Thoracic aorta (tissue), 2 donors: ENCODE data around the gene ANOS1. TPM values are rescaled to one million over a fixed set of nuclear protein-coding genes. Genes with fewer than 3 reads are reported as not detected.

Experiments used
- ATAC-seq: fragments of 150-250 bp; one replicate; pipeline ENCODE4 v1.8.0; 2017; ENCODE audit warnings: low read depth; ENCODE audit not compliant: insufficient number of reproducible peaks, low FRiP score
- DNase-seq: peaks from one replicate; pipeline ENCODE4 v3.0.0-alpha.2; 2020; ENCODE audit warnings: low spot score
- H3K27ac ChIP-seq, 2 donors: fragments of 200-600 bp; sonication (generic); 1 replicate in 1 of 2; 2 replicates in 1 of 2; pipeline ENCODE4 v1.5.1; 2016; ENCODE audit warnings: mild to moderate bottlenecking in 2 of 2, moderate library complexity in 2 of 2
- H3K27me3 ChIP-seq: fragments of 200-600 bp; sonication (generic); replicated peaks from 2 replicates; pipeline ENCODE4 v1.6.0; 2016; ENCODE audit warnings: mild to moderate bottlenecking; ENCODE audit not compliant: insufficient read depth
- H3K36me3 ChIP-seq: fragments of 200-600 bp; sonication (generic); one replicate; pipeline ENCODE4 v1.5.1; 2016
- H3K4me1 ChIP-seq, 2 donors: fragments of 200-600 bp; sonication (generic); 1 replicate in 1 of 2; 2 replicates in 1 of 2; pipeline versions ENCODE4 v1.5.1 to v1.6.0; 2016; ENCODE audit warnings: low read depth in 2 of 2, mild to moderate bottlenecking in 1 of 2; ENCODE audit not compliant: control insufficient read depth in 1 of 2
- H3K4me3 ChIP-seq: fragments of 200-600 bp; sonication (generic); 2 replicates; pipeline ENCODE4 v1.5.1; 2016; ENCODE audit warnings: mild to moderate bottlenecking
- H3K9me3 ChIP-seq: fragments of 200-600 bp; sonication (generic); 2 replicates; pipeline ENCODE4 v1.5.1; 2016
- total RNA-seq, 2 donors: library from RNA; depleted of rRNA; stranded (reverse); fragments of >200 nt; gene quantifications; one replicate each; pipeline versions ENCODE4 v1.1.0 to v1.2.3, GENCODE V29; 2016
- TF ChIP-seq, protein P1 (sequence below): fragments of 200-600 bp; sonication (generic); IDR thresholded peaks from one replicate; pipeline ENCODE4 v1.5.1; 2019; ENCODE audit warnings: antibody characterized with exemption

The ANOS1 gene
- total RNA-seq, 2 donors from 2014 or later = 8.9 to 10.4 TPM

DNA sequence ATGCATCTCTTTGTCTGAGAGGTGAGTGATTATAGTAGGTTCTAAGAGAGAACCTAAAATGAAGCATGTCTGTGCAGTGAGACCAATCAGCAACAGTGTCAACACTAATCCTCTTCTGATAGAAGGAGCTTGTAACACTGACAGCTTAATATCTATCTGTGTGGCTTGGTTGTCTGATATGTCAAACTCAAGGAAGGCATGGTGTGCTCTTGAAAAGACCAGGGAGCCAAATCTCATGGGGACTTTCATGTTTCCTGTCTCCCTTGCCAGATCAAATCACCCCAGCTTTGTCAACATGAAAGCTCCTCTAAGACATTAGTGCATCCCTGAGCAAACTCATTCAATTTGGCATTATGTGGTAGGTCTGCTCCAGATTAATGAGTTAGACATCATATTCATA, 95.4 kb downstream of the ANOS1 start:
- no peak for DNase-seq
- Histone ChIP-seq H3K4me1 (no peaks in the 10 kb centered on the region), H3K27ac (no peak overlapping the region), H3K9me3 (no peaks in the 10 kb centered on the region), H3K36me3 (no peaks in the 10 kb centered on the region), H3K27me3 (no peaks in the 10 kb centered on the region), H3K4me3 (no peak overlapping the region)
- TF ChIP-seq, protein P1, sequence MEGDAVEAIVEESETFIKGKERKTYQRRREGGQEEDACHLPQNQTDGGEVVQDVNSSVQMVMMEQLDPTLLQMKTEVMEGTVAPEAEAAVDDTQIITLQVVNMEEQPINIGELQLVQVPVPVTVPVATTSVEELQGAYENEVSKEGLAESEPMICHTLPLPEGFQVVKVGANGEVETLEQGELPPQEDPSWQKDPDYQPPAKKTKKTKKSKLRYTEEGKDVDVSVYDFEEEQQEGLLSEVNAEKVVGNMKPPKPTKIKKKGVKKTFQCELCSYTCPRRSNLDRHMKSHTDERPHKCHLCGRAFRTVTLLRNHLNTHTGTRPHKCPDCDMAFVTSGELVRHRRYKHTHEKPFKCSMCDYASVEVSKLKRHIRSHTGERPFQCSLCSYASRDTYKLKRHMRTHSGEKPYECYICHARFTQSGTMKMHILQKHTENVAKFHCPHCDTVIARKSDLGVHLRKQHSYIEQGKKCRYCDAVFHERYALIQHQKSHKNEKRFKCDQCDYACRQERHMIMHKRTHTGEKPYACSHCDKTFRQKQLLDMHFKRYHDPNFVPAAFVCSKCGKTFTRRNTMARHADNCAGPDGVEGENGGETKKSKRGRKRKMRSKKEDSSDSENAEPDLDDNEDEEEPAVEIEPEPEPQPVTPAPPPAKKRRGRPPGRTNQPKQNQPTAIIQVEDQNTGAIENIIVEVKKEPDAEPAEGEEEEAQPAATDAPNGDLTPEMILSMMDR = no peak
- no peak for ATAC-seq

DNA sequence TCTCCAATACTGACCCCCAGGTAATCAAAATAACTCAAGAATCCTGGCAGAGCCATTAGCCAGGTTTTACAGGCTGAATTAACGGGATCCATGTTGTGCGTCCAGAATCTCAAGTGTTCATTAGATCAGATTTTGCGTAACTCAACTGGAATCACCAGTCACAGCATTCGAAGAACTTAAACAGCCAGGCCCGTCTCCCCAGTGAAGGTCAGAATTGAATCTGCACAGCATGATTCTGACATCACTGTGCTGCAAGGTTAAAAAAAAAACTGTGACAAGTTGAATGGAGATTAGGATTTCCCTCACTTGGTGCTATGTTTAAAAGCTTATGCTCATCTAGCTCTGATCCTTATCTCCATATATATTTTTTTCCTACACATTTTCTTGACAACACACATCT, 96.1 kb downstream of the ANOS1 start:
- Histone ChIP-seq H3K9me3 (no peaks in the 10 kb centered on the region), H3K36me3 (no peaks in the 10 kb centered on the region), H3K4me3 (no peak overlapping the region), H3K27ac (no peak overlapping the region), H3K4me1 (no peaks in the 10 kb centered on the region), H3K27me3 (no peaks in the 10 kb centered on the region)
- DNase-seq (no peak), ATAC-seq (no peak)
- TF ChIP-seq, protein P1 = no peak

DNA sequence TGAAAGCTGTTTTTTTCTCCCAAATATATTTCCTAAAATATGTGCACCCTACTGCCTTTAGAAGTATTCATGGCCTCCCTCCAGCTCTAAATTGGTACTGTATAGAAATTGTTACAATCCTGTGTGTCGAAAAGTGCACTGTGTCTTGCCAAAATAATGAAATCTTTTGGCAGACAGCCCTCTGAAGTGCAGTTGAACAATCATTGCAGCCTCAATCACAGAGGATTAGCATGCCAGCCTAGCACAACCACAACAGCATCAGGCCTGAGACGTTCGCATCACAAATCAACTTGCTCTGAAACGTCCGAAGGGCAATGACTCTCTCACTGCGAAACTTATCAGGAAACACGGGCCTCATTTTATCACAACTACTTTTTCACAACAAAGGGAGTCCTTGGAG, 99.0 kb downstream of the ANOS1 start:
- H3K27ac ChIP-seq = no peak overlapping the region
- no peaks in the 10 kb centered on the region for H3K36me3 ChIP-seq
- TF ChIP-seq, protein P1 = no peak
- ATAC-seq = no peak
- no peaks in the 10 kb centered on the region for H3K27me3 ChIP-seq
- no peak for DNase-seq
- no peak overlapping the region for H3K4me3 ChIP-seq
- peaks cover 0 to 1% of the 10 kb centered on the region in 2 donors for H3K4me1 ChIP-seq
- no peaks in the 10 kb centered on the region for H3K9me3 ChIP-seq

DNA sequence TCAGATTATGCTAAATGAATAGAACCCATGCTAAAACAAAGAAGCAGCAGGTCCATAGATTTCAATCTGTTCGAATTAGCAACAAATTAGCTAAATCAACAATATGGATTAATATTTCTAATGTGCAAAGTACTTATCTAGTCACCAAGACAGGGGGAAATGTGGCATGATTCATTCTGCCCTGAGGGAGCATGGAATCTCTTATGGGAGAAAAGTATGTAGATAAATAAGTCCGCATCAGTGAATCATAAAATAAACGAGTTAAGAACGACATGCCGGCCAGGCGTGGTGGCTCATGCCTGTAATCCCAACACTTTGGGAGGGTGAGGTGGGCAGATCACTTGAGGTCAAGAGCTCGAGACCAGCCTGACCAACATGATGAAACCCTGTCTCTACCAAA, 102.1 kb downstream of the ANOS1 start:
- Histone ChIP-seq H3K4me3 (no peak overlapping the region), H3K36me3 (no peaks in the 10 kb centered on the region), H3K27ac (no peak overlapping the region), H3K4me1 (peaks cover 0 to 11% of the 10 kb centered on the region in 2 donors), H3K9me3 (no peaks in the 10 kb centered on the region), H3K27me3 (no peaks in the 10 kb centered on the region)
- ATAC-seq (no peak), DNase-seq (no peak)
- TF ChIP-seq, protein P1 = no peak

DNA sequence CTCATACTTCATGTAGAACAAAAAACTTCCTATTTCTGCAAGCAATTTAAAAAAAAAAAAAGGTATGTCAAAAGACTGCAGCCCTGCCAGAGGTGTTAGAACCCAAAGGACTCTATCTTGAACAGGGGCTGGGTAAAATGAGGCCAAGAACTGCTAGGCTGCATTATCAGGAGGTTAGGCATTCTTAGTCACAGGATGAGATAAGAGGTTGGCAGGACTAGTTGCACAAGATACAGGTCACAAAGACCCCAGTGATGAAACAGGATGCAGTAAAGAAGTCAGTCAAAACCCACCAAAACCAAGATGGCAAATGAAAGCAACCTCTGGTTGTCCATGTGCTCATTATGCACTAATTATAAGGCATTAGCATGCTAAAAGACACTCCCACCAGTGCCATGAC, 104.1 kb downstream of the ANOS1 start:
- TF ChIP-seq, protein P1 = no peak
- Histone ChIP-seq H3K9me3 (no peaks in the 10 kb centered on the region), H3K27ac (no peak overlapping the region), H3K4me1 (peaks cover 0 to 11% of the 10 kb centered on the region in 2 donors), H3K36me3 (no peaks in the 10 kb centered on the region), H3K4me3 (no peak overlapping the region), H3K27me3 (no peaks in the 10 kb centered on the region)
- ATAC-seq = no peak
- DNase-seq = no peak
